HG03558 (cell line): Measurements from ENCODE around the gene HSPA1L.
"Not testable (repeated sequence)": the region's sequence is repeated elsewhere in the genome, so short reads cannot be mapped to it uniquely, and the experiment has no call there.

Source experiments
- ATAC-seq: cut with Tn5 transposase; IDR thresholded peaks from one replicate; pipeline ENCODE4 v1.9.1; 2021; ENCODE audit warnings: moderate number of reproducible peaks; ENCODE audit not compliant: unreplicated experiment; ENCODE audit errors: extremely low read depth

Gene HSPA1L

DNA sequence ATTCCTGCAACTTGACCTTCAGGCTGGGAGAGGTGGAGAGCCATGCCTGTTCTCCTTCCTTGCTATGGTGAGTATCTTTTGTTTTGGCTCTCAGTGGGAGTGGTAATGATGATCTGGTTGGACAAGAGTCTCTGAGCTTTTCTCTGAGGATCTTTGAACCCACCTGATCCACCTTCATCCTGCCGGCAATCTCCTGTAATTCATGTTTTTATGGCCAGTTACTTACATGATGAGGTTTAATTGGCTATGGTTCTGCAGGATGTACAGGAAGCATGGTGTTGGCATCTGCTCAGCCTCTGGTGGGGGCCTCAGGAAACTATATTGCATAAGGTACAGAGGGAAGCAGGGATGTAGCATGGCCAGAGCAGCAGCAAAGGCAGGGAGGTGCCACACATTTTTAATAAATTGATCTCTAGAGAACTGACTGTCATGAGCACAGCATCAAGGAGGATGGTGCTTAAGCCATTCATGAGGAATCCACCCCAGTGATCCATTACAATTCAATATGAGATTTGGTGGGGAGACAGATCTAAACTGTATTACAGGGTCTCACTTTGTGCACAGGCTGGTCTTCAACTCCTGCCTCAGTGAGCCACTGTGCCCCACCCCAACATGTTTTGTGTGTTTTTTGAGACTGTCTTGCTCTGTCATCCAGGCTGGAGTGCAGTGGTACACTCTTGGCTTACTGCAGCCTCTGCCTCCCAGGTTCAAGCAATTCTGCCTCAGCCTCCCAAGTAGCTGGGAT is 22.5 kb upstream of the HSPA1L start:
- no peak for ATAC-seq

DNA sequence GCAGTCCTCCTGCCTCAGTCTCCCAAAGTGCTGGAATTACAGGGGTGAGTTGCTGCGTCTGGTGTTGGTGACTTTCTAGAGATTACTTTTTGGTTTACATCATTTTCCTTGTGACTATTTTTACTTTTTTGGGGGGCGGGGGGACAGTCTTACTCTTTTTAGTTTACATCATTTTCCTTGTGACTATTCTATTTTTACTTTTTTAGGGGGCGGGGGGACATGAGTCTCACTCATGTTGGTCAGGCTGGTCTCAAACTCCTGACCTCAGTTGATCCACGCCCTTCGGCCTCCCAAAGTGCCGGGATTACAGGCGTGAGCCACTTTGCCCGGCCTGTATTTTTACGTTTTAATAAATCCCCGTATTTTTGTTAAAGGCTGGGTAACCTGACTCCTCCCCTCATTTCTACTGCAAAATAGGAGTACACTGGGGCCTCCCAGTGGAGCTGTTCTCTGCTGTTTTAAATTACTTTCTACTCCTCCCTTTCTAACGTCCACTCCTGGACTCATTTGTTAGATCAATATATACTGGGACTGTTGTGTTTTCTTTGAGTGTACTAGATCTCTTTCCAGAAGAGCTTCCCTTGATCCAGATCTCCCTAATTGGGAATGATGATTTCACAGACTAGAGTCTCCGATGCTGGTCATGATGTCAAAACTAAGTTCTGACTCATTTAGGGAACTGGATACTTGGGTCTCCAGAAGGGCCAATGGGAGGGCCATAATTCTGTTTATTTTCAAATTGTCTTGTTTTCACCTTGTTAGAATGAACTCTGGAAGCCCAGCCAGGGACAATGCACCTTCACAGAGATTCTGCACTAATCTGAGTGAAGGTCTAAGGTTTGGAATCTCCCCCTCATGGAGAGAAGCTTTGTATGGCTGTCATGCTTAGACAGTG is 21.6 kb upstream of the HSPA1L start:
- no peak for ATAC-seq

DNA sequence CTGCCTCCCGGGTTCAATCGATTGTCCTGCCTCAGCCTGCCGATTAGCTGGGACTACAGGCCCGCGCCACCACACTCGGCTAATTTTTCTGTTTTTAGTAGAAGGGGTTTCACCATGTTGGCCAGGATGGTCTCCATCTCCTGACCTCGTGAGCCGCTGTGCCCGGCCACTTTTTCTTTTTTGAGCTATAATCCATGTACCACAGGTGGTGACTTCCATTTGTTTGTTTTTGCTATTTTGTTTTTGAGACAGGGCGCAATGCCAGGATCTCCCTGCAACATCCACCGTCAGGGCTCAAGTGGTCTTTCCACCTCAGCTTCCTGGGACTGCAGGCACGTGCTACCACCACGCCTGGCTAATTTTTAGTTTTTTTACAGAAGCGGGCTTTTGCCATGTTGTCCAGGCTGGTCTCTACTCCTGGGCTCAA is 21.0 kb upstream of the HSPA1L start:
- no peak for ATAC-seq

DNA sequence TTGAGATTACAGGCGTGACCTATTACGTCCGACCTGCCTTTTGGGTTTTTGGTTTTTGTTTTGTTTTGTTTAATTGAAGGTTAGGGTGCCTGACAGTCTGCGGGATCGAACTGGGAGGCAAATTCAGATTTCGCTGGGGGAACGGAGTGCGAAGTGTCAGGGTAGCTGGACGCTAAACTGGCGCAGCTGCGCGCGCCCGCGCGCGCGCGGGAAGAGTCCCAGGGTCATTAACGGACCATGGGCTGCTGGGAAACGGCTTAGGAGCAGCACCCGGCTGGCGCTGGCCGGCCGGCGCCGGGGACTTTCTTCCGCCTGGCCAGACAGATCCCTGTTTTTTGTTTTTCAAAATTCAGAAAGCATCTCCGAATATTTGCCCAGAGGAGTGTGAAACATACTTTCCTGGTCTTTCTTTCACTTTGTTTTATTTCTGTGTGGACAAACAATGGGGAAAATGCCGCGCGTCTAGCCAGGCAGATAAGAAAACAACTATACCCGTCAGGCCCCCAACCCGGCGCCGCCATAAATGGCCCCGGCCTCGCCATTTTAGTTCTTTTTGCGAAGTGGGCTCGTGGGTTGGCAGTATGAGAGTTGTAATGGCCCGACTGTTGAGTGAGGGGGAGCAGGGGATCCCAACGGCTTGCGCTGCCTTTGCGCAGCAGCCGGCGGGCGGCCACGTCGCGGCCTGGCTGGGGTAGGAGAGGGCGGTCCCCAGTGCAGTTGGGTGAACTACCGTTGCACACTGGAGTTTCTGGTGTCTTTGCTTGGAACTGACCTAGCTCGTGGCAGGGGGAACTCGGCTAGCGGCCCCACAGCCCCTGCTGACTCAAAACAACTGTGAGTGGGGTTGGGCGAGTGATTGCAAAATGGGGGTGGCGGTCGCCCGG is 19.5 kb upstream of the HSPA1L start:
- no peak for ATAC-seq

DNA sequence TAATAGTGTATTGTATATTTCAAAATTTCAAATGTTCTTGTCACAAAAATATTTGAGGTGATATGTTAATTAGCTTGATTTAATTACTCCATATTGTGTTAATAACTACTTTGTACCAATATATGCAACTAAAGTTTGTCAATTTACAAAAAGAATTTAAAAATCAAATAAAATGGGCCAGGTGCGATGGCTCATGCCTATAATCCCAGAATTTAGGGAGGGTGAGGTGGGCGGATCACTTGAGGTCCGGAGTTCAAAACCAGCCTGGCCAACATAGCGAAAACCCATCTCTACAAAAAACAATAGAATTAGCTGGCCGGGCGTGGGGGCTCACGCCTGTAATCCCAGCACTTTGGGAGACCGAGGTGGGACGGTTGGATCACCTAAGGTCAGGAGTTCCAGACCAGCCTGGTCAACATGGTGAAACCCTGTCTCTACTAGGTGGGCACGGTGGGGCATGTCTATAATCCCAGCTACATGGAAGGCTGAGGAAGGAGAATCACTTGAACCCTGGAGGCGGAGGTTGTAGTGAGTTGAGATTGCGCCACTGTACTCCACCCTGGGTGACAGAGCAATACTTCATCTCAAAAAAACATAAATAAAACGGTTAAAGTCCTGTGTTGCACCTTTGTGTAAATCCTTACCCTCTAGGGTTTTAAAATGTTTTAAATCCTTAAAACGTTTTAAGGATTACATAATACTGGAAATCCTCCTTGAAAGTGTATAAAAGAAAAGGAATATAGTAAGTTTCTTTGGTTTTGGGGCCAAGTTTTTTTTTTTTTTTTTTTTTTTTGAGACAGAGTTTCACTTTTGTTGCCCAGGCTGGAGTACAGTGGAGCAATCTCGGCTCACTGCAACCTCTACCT is 16.5 kb upstream of the HSPA1L start:
- no peak for ATAC-seq

DNA sequence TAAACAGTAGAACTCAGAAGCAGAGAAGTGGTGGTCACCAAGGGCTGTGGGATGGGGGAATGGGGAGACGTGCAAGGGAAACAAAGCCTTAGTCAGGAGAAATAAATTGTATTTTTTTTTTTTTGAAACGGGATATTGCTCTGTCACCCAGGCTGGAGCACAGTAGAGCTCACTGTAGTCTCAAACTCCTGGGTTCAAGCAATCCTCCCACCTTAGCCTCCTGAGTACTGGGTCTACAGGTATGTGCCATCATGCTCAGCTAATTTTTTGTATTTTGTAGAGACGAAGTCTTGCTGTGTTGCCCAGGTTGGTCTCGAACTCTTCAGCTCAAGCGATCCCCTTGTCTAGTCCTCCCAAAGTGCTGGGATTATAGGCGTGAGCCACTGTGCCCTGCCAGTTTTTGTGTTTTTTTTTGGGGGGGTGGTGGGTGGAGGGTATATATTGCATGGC is 15.8 kb upstream of the HSPA1L start:
- no peak for ATAC-seq

DNA sequence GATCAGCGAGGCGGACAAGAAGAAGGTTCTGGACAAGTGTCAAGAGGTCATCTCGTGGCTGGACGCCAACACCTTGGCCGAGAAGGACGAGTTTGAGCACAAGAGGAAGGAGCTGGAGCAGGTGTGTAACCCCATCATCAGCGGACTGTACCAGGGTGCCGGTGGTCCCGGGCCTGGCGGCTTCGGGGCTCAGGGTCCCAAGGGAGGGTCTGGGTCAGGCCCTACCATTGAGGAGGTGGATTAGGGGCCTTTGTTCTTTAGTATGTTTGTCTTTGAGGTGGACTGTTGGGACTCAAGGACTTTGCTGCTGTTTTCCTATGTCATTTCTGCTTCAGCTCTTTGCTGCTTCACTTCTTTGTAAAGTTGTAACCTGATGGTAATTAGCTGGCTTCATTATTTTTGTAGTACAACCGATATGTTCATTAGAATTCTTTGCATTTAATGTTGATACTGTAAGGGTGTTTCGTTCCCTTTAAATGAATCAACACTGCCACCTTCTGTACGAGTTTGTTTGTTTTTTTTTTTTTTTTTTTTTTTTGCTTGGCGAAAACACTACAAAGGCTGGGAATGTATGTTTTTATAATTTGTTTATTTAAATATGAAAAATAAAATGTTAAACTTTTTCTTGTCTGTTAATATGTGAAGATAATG is 14.7 kb upstream of the HSPA1L start:
- ATAC-seq: no peak

DNA sequence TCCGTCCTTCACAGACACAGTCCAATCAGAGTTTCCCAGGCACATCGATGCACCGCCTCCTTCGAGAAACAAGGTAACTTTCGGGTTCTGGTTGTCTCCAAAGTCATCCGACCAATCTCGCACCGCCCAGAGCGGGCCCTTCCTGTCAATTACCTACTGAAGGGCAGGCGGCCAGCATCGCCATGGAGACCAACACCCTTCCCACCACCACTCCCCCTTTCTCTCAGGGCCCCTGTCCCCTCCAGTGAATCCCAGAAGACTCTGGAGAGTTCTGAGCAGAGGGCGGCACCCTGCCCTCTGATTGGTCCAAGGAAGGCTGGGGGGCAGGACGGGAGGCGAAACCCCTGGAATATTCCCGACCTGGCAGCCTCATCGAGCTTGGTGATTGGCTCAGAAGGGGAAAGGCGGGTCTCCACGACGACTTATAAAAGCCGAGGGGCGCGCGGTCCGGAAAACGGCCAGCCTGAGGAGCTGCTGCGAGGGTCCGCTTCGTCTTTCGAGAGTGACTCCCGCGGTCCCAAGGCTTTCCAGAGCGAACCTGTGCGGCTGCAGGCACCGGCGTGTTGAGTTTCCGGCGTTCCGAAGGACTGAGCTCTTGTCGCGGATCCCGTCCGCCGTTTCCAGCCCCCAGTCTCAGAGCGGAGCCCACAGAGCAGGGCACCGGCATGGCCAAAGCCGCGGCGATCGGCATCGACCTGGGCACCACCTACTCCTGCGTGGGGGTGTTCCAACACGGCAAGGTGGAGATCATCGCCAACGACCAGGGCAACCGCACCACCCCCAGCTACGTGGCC is 12.4 kb upstream of the HSPA1L start, which contains the start of gene HSPA1B:
HSPA1B (plus strand) TSS at position 453 of the 794 bp plus-strand sequence; CDS start at position 666, 213 bp downstream.
- ATAC-seq: peak; percentile 30

DNA sequence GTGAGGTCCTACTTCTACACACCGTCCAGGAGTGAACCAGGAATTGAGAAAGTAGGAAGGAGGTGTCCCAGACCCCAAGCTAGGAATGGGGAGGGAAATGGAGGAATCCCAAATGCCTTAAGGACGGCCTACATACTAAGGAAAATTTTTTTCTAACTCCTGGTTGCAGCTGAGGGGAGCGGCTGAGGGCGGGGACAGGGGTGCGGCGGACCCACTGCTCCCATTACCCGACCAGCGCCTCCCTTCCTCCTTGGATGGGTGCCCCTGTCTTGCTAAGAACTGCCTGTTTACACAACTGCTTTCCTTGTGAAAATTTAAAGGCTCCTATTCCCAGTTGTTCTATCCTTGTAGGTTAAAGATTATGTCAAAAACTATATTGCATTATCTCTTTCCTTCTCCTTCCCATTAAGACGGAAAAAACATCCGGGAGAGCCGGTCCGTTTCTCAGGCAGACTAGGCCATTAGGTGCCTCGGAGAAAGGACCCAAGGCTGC is 11.8 kb upstream of the HSPA1L start:
- no peak for ATAC-seq

DNA sequence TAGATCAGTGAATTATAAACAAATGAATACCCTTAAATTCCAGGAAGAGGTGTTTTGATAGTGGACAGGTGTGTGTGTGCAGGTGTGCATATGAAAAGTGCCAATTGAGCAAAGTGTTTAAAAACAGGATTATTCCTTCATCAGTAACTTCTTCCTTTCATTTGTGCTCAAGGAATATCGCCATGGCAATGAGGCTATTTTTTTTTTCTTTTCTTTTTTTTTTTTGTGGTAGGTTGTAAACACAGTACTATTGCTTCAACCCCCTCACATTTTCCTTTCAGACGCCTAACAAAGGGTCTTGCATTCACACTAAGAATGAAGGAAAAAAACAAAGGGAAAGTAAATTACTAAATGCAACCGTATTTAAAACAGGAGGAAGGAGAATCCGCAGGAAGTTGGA is 10.5 kb upstream of the HSPA1L start:
- ATAC-seq: no peak

DNA sequence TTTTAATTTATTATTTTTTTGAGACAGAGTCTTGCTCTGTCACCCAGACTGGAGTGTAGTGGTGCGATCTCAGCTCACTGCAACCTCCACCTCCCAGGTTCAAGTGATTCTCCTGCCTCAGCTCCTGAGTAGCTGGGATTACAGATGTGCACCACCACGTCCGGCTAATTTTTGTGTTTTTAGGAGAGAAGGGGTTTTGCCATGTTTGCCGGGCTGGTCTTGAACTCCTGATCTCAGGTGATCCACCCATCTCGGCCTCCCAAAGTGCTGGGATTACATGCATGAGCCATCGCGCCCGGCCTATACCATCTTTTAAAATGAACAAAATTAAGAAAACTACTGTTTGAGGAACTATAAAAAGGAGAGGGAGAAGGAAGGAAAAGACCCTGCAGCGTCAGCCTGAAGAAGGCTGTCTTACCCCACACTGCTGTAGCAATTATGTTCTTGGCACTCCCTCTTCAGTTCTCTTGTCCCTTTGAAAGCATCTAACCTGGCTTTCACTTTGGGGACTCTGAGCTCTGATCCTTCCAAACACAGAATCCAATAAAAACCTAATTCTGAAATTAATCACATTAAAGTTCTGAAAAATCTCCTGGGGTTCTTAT is 8.6 kb upstream of the HSPA1L start:
- ATAC-seq: not testable (repeated sequence)

DNA sequence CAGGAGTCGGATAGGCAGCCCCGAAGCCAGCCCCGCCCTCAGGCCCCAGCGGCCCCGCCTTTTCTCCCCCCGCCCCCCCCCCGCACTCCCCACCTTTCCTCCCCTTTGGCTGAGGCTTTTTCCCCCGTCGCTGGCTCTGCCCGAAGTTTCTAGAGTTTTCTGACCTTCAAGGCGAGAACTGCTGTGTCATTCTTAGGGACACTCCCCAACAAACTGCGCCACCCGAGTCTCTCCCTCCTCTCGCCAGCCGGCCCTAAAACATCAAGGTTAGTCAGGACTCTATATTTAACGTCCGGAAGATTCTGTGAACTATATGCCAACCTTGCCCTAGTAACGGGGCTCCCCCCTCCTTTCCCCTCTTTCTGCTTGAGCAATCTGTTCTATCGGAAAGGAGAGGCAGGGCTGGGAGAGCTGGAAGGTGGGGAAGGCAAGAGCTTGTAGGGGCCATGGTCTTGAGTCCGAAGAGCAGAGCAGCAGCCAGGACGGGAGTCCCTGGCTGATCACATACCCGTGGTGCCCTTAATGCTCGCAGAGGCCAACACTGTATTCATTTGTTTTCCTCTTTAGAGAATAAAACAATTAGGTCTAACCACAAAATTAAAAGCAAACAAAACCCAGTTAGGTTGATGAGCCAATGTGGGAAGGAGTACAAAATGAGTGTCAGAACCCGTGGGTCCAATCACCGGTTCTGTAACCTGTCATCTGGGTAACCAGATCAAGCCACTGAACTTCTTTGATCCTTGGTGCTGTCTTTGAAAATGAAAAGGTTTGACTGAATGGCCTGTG is 7.1 kb upstream of the HSPA1L start:
- ATAC-seq: no peak

DNA sequence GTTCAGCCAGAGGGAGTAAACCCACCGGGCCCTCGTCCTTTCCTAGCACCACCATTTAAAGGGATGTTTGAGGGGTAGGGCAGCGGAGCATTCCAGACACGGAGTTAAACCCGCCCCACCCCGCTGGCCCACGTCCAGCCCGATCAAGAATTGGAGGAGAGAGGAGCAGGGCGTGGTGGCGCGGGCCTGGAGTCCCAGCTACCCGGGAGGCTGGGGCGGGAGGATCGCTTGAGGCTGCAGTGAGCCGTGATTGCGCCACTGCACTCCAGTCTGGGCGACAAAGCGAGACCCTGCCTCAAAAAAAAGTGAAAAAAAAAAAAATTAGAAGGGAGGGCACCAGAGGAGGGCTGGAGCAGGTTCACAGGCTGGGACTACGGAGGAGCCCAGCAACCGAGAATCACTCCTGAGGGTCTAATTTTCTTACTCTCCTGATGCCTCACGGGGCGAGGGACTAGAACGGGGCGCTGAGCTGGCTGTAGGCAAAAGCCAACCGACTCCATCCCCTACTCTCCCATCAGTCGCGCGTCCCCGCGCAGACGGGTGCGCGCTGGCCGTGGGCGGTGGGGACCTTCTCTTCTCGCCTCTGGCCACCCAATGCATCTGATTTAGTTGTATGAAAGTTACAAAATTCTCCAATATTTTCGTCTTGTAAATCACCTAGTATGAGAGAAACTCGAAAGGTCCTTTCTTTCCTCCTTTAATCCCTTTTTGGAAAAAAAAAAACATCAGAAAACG is 6.4 kb upstream of the HSPA1L start:
- no peak for ATAC-seq

DNA sequence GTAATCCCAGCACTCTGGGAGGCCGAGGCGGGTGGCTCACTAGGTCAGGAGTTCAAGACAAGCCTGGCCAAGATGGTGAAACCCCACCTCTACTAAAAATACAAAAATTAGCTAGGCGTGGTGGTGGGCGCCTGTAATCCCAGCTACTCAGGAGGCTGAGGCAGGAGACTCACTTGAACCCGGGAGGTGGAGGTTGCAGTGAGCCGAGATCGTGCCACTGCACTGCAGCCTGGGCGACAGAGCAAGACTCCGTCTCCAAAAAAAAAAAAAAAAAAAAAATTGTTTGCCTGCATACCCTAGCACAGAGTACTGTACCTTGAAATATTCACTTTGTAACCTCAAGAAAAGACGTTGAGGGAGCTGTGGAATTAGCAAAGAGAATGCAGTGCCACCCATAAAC is 5.3 kb upstream of the HSPA1L start:
- ATAC-seq: not testable (repeated sequence)

DNA sequence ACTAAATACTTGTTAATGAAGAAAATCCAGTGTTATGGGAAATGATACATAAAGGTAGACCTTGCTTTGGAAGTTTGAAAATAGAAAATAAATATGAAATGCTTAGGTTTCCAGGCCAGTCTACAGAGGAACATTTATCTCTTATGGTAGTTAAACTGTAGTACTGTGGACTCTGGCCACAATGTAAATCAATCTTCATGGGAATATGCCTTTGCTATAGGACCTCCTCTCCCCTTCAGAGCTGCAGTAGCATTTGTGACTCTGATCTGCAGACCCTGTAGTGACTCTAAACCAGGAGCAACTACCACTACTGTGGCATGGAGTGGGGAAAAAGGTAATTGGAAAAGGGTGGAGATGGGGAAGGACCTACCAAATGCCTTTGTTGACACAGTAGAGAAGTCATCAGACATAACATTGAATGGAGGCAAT is 4.8 kb upstream of the HSPA1L start:
- ATAC-seq: no peak

DNA sequence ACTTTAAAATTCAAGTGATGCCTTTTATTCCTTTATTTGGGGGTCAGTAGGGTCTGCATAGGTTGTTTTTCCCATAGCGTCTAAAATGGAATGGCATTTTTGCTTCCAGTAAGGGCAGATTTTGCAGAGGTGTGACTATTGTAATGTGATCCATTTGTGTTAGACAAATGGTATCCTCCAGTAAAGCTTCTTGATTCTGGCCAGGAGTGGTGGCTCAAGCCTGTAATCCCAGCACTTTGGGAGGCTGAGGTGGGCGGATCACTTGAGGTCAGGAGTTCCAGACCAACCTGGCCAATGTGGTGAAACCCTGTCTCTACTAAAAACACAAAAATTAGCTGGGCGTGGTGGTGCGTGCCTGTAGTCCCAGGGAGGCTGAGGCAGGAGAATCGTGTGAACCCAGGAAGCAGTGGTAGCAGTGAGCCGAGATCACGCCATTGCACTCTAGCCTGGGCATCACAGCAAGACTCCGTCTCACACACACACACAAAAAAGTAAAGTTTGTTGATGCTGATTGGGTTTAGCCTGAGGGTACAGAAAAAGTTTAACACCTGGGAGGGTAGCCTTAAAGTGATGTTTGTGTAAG is 2.9 kb upstream of the HSPA1L start:
- not testable (repeated sequence) for ATAC-seq
